ENCODE data around the gene ZBTB40.

GRCh38 chr1:22412932-22413727 is 38.5 kb upstream of the ZBTB40 start:
- TF ChIP-seq CTCF (IDR thresholded peaks at IDR 0.05) (no peak), EZH2 (IDR thresholded peaks at IDR 0.05) (no peak), EZH2phosphoT487 (IDR thresholded peaks at IDR 0.05) (no peak)

All from neural progenitor cell (in vitro differentiated cells).